Measurements from ENCODE around the gene PPP4C. TPM values are rescaled to one million over a fixed set of nuclear protein-coding genes. Genes with fewer than 3 reads are reported as not detected.

The PPP4C gene
- total RNA-seq (10 to 100 TPM; 21.7 to 43.2 (median 27.1) TPM), polyA plus RNA-seq (10 to 100 TPM; 47.2 to 53.7 TPM)

- intact Hi-C loops (cut with DNase I) = no loop called here
- DNase-seq (peak; percentile 83 to 95 (median 88)), ATAC-seq (peak; percentile 93 to 98 (median 96)), FAIRE-seq (no peak)
- WGBS, 2 donors = 2% methylated on average over 56 to 67 of the region's 67 CpGs
- H3K27me3 ChIP-seq = no peaks in the 10 kb centered on the region
- peak within 1 kb of the TSS; percentile 78 to 93 (median 84) for H3K27ac ChIP-seq
- no peak for TF ChIP-seq CTCF (IDR thresholded peaks at IDR 0.05)
- peaks cover 7 to 20% (median 9%) of the 10 kb centered on the region in 3 donors for H3K4me1 ChIP-seq
- peak within 1 kb of the TSS; percentile 70 to 99 (median 96) for H3K4me3 ChIP-seq
- peaks cover 0 to 5% (median 3%) of the 10 kb centered on the region in 3 donors for H3K36me3 ChIP-seq
- H3K9me3 ChIP-seq = no peaks in the 10 kb centered on the region
These were observed at the start of gene PPP4C for GRCh38 chr16:30075503-30076275. TSS of gene PPP4C (plus strand) at chr16:30075994. CDS start at chr16:30076378, 384 bp downstream.

GRCh38 chr16:30026449-30026848, 49.3 kb upstream of the PPP4C start:
- ATAC-seq (no peak), DNase-seq (peak in 1 of 6 donors; percentile 61), FAIRE-seq (no peak)
- intact Hi-C loops (cut with DNase I) = no loop called here
- Histone ChIP-seq H3K36me3 (no peaks in the 10 kb centered on the region), H3K27me3 (peaks cover 0 to under 1% (median 0%) of the 10 kb centered on the region in 4 donors), H3K4me1 (peaks cover 0 to 5% (median 0%) of the 10 kb centered on the region in 3 donors), H3K27ac (no peak overlapping the region), H3K4me3 (no peak overlapping the region), H3K9me3 (no peaks in the 10 kb centered on the region)
- WGBS, 2 donors = 69 to 81% methylated on average over 18 of the region's 18 CpGs
- no peak for TF ChIP-seq CTCF (IDR thresholded peaks at IDR 0.05)

- FAIRE-seq (no peak), DNase-seq (no peak), ATAC-seq (no peak)
- H3K9me3 ChIP-seq = no peaks in the 10 kb centered on the region
- H3K4me3 ChIP-seq = no peak overlapping the region
- no peak for TF ChIP-seq CTCF (IDR thresholded peaks at IDR 0.05)
- intact Hi-C loops (cut with DNase I) = no loop called here
- H3K4me1 ChIP-seq = peaks cover 0 to 5% (median 0%) of the 10 kb centered on the region in 3 donors
- 45 to 48% methylated on average over 13 of the region's 13 CpGs for WGBS, 2 donors
- H3K27ac ChIP-seq = no peak overlapping the region
- H3K36me3 ChIP-seq = no peaks in the 10 kb centered on the region
- peaks cover 0 to 11% (median 0%) of the 10 kb centered on the region in 4 donors for H3K27me3 ChIP-seq
These were observed 48.0 kb upstream of the PPP4C start for GRCh38 chr16:30027588-30028437.

- Histone ChIP-seq H3K4me3 (no peak overlapping the region), H3K9me3 (no peaks in the 10 kb centered on the region), H3K4me1 (peaks cover 0 to 5% (median 0%) of the 10 kb centered on the region in 3 donors), H3K36me3 (no peaks in the 10 kb centered on the region), H3K27me3 (peaks cover 0 to 18% (median 1%) of the 10 kb centered on the region in 4 donors), H3K27ac (no peak overlapping the region)
- WGBS, 2 donors = 18 to 23% methylated on average over 18 of the region's 18 CpGs
- ATAC-seq = peak in 3 of 4 donors; percentile 30 to 69 (median 53)
- no peak for FAIRE-seq
- intact Hi-C loops (cut with DNase I) = no loop called here
- no peak for TF ChIP-seq CTCF (IDR thresholded peaks at IDR 0.05)
- DNase-seq = no peak
These were observed 47.2 kb upstream of the PPP4C start for GRCh38 chr16:30028438-30029076.

All from pancreas (tissue), 10 donors.